Measurements from ENCODE around the gene COMMD7. TPM values are rescaled to one million over a fixed set of nuclear protein-coding genes. Genes with fewer than 3 reads are reported as not detected.
A peak's percentile ranks its signal among the peaks of the same experiment; 100 is the strongest.

The COMMD7 gene
- total RNA-seq, 1 experiment from 2014 or later = 26.7 TPM

- DNase-seq (ENCODE audit: low read depth) = no peak
Measured at GRCh38 chr20:32680544-32681174, 62.6 kb downstream of the COMMD7 start.

DNA sequence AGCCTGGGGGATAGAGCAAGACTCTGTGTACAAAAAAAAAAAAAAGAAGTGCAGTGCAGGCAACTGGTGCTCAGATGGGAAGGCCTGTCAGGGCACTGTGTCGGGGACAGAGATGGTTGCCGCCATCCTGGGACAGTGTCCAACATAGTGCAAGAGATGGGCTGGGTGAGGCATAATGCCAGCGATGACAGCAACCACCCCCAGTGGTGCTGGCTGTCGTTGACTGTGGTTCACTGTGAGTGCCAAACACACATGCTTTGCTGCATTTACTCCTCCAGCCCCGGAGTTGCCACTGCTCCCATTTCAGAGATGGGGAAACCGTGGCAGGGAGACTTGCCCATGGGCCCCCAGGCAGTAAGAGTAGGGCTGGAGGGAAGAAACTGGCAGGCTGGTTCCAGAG lies 64.3 kb downstream of the COMMD7 start:
- DNase-seq (ENCODE audit: low read depth) = no peak

DNA sequence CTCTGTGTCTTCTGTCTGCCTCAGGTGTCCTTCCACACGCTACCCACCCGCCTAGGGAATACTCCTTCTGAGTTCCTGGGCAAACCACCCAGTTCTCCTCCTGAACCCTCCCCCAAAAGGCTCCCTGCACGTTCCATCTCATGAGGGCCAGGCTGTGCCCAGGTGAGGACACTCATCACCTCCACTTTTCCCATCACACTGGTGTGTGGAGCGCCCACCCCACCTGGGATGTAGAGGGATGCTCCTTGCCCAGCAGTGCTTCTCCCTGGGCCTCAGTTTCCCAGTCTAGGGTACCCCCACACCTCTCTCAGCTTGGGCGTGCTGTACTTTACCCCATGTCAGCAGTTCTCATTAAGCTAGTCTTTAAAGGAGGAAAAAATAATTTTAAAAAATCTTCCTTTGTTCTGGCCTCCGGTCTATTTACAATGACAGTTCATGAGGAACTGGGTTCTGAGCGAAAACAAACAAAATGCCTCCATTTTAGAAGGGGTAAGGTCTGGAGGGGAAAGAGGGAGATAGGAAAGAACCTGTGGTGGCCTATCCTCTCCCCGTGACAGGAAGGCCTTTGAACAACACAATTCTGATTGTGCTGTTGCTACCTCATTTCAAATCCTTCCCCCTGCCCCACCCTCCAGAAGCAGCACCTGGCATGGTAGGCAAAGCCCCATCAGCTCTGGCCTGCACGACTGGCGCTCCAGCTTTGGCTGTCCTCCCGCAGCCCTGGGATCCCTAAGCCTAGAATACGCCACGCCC lies 67.9 kb downstream of the COMMD7 start:
- no peak for DNase-seq (ENCODE audit: low read depth)

GRCh38 chr20:32674362-32674789 lies 68.9 kb downstream of the COMMD7 start:
- peak; percentile 44 for DNase-seq (ENCODE audit: low read depth)

GRCh38 chr20:32672982-32673851 lies 70.0 kb downstream of the COMMD7 start:
- no peak for DNase-seq (ENCODE audit: low read depth)

DNA sequence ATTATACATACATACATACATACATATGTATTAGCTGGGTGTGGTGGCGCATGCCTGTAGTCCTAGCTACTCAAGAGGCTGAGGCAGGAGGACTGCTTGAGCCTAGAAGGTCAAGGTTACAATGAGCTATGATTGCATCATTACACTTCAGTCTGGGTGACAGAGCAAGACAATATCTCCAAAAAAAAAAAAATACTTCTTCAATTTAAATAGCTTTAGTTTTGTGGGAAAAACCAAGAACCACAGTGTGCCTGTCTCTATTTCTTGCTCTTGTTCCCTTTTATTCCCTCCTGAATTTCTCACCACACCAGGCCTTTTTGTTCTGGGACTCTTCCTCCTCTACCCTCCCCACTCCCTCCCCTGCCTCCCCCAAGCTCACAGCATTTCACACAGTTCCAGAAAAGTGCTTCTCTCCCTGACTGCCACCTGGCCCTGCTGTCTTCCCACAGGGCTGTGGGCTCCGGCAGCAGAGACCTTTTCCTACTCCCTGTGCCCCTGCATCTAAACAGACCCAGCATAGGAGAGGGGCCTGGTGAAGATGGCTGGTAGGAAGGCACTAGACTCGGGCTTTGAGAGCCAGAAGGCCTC lies 70.8 kb downstream of the COMMD7 start:
- no peak for DNase-seq (ENCODE audit: low read depth)

DNA sequence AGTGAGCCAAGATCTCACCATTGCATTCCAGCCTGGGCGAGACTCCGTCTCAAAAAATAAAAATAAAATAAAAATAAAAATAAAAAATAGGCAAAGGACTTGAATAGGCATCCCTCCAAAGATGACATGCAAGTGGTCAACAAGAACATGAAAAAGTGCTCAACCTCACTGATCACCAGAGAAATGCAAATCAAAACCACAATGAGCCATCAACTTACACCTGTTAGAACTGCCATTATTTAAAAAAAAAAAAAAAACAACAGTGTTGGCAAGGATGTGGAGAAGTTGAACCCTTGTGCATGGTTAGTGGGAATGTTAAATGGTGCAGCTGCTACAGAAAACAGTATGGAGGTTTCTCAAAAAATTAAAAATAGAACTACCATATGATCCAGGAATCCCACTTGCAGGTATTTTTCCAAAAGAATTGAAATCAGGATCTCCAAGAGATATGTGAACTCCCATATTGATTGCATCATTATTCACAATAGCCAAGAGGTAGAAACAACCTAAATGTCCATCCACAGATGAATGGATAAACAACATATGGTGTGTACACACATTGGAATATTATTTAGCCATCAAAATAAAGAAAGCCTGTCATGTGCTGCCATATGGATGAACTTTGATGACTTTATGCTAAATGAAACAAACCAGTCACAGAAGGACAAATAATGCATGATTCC lies 72.4 kb downstream of the COMMD7 start:
- DNase-seq (ENCODE audit: low read depth) = peak; percentile 68

DNA sequence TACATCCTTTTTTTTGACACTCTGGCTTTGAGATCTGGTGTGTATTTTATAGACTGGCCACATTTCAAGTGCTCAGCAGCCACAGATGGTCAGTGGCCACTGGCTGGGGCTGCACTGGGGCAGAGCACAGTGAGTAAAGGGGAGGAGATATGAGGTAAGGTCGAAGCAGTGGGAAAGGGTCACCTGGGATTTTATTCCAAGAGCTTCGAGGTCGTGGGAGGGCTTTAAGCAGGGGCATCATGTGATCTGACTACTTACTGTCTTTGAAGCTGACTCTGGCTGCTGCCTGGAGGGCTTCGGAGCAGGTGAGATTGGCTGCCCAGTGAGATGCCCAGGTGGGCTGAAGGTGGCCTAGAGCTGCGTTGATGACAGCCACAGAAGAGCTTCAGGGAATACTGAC lies 76.2 kb downstream of the COMMD7 start:
- DNase-seq (ENCODE audit: low read depth) = no peak

DNA sequence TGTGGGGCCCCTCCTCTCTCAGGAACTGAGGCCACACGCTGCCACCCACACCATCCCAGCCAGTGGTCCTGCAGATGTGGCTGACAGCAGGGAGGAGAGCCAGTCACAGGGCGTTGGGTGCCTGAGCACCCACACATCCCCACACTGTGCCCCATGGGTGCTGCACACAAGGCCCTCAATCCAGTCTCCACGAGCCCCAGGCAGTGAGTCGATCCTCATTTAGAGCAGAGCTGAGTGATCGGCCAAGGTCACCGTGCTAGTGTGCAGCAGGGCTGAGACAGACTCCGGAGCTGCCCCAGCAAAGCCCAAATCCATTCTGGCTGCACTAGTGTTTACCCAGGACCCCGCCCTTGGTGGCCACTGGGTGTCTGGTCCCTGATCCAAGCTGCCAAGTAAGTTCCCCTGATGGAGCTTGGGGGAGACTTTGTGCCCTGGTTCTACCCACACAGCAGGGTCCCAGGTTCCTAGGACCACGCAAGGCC lies 78.5 kb downstream of the COMMD7 start:
- no peak for DNase-seq (ENCODE audit: low read depth)

DNA sequence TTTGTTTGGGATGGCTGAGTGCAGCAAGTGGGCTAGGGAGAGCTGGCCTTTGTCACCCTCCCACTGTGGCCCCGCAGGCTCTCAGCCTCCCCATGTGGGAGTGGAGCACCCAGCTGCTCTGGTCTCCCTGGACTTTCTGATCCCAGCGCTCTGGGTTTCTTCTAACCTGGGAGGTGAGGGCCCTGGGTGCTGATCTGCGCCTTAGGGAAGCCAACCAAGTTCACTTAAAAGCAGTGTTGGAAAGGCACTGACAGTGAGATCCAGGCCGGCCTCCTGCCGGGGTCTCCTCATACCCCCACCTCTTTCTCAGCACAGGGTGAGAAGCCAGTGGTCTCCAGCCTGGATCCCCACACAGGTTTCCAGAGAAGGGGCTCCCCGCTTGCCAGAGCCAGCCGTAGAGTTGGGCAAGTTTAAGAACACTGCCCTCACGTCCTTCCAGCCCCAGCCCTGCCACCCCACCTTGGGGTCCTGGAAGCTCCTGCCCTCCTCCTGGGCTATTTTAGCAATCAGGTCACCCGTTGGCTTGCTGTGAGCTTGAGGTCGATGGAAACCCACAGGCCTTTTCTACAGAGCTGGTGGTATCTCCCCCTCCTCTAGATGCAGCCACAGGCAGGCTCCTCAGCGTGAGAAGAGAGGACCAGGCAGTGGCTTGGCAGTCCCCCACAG lies 79.1 kb downstream of the COMMD7 start:
- no peak for DNase-seq (ENCODE audit: low read depth)

- DNase-seq (ENCODE audit: low read depth) = no peak
Measured at GRCh38 chr20:32663335-32664011, 79.8 kb downstream of the COMMD7 start.

- DNase-seq (ENCODE audit: low read depth) = no peak
Measured at GRCh38 chr20:32661820-32662528, 81.3 kb downstream of the COMMD7 start.

DNA sequence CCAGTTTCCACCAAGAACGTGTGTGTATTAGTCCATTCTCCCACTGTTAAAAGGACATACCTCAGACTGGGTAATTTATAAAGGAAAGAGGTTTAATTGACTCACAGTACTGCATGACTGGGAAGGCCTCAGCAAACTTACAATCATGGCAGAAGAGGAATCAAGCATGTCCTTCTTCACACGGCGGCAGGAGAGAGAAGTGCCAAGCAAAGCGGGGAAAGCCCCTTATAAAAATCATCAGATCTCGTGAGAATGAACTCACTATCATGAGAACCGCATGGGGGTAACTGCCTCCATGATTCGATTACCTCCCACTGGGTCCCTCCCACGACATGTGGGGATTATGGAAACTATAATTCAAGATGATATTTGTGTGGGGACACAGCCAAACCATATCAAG lies 82.6 kb downstream of the COMMD7 start:
- DNase-seq (ENCODE audit: low read depth) = no peak

GRCh38 chr20:32656827-32657226 lies 86.4 kb downstream of the COMMD7 start:
- DNase-seq (ENCODE audit: low read depth) = no peak

- no peak for DNase-seq (ENCODE audit: low read depth)
Measured at GRCh38 chr20:32655903-32656512, 87.3 kb downstream of the COMMD7 start.

DNA sequence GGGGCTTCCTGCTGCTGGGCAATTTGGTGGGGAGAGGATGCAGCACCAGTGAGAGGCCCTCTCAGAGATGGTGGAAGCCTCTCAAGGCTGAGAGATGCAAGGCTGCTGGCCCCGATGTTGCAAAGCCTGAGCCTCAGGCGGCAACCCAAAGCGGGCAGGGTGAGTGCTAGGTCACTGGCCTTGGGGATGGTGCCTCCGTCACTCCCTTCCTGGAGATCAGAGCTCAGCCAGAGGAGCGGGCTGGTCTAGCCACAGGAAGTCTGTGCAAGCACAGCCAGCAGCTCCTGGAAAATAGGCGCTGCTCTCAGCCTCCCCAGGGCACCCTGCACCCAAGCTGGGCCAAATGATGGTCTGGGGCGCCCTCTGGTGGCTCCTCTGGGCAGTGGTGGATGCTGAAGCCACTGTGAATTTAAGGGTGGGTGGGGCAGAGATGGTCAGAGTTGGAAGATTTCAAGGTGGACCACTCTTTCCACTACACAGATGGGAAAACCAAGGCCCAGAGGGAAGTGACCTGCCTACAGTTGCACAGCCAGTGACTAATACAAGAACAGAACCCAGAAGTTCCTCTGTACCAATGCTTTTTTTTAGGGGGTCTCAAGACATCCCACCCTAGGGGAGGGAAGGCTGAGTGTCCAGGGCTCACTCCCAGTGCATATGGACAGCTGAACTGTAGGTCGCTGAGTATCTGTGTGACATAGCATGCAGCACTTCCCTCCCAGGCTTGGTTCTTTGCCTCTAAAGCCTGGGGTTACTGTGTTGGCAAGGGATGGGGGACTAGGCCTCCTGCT lies 90.3 kb downstream of the COMMD7 start:
- DNase-seq (ENCODE audit: low read depth) = peak; percentile 57

Measured in LHCN-M2 (cell line).